Endothelial cell of umbilical vein (primary cell): ENCODE data around the gene DPP9. TPM values are rescaled to one million over a fixed set of nuclear protein-coding genes. Genes with fewer than 3 reads are reported as not detected.

Source experiments
- BruUV-seq: library from RNA; stranded (reverse); fragments of 400-500 nt; replicated peaks from 2 replicates; lab custom pipeline; 2021; lab: Mats Ljungman, UMichigan
- CTCF ChIA-PET: fragments of 300-600, 350-600 bp; sonication (Branson Sonifier 250); formaldehyde crosslinking; loops from one replicate; lab custom pipeline; 2021; ENCODE audit warnings: antibody characterized with exemption, inconsistent platforms; lab: Charles Lee
- POLR2A ChIA-PET: fragments of 300-600, 350-600 bp; sonication (Branson Sonifier 250); formaldehyde crosslinking; loops from one replicate; lab custom pipeline; 2021; ENCODE audit warnings: antibody characterized with exemption, inconsistent platforms; lab: Charles Lee
- DNase-seq: peaks from one replicate; pipeline ENCODE4 v3.0.0-alpha.2; 2011; ENCODE audit warnings: low read depth, low spot score
- FAIRE-seq: peaks from 2 replicates; lab custom pipeline; 2011; peaks lifted over from hg19 to GRCh38; lab: Jason Lieb, UNC
- H2AFZ ChIP-seq: 2 replicates; pipeline ENCODE4 v1.6.0; 2012; ENCODE audit warnings: low read depth, low read length, control low read depth, inconsistent platforms
- H3K27ac ChIP-seq: 2 replicates; pipeline ENCODE4 v1.5.1; 2011; ENCODE audit warnings: low read depth, mild to moderate bottlenecking, control low read depth, low read length, moderate library complexity; ENCODE audit not compliant: insufficient read depth
- H3K27me3 ChIP-seq, 2 experiments: 2 replicates each; pipeline versions ENCODE4 v1.6.0 to v1.6.1; 2011; ENCODE audit warnings: low read length in 2 of 2, mixed read lengths in 1 of 2; ENCODE audit not compliant: control insufficient read depth in 2 of 2, insufficient read depth in 2 of 2
- H3K36me3 ChIP-seq, 2 experiments: 2 replicates in 1 of 2; 3 replicates in 1 of 2; pipeline ENCODE4 v1.5.1; 2011; ENCODE audit warnings: low read length in 2 of 2, mild to moderate bottlenecking in 1 of 2, moderate library complexity in 1 of 2; ENCODE audit not compliant: control insufficient read depth in 2 of 2, insufficient read depth in 2 of 2; ENCODE audit errors: extremely low read depth in 1 of 2
- H3K4me1 ChIP-seq: 3 replicates; pipeline ENCODE4 v1.5.1; 2011; ENCODE audit warnings: mild to moderate bottlenecking, low read length; ENCODE audit not compliant: control insufficient read depth, insufficient read depth; ENCODE audit errors: extremely low read depth
- H3K4me2 ChIP-seq: 2 replicates; pipeline ENCODE4 v1.6.1; 2011; ENCODE audit warnings: low read length, control low read depth, mixed read lengths; ENCODE audit not compliant: insufficient read depth
- H3K4me3 ChIP-seq, 3 experiments: fragments of 200-600 bp in 1 of 3; sonication (generic), shearing (Covaris generic) in 1 of 3; replicated peaks in 1 of 3; 2 replicates each; pipeline ENCODE4 v1.5.1; 2011 to 2016; ENCODE audit warnings: control low read depth in 3 of 3, low read length in 3 of 3, mild to moderate bottlenecking in 2 of 3, inconsistent platforms in 1 of 3, low read depth in 1 of 3, moderate library complexity in 1 of 3; ENCODE audit not compliant: insufficient read depth in 1 of 3
- H3K79me2 ChIP-seq: 2 replicates; pipeline ENCODE4 v1.6.0; 2012; ENCODE audit warnings: low read length, inconsistent platforms; ENCODE audit not compliant: control insufficient read depth, insufficient read depth
- H3K9ac ChIP-seq: replicated peaks from 2 replicates; pipeline ENCODE3; 2011; ENCODE audit warnings: low read length, control low read depth; ENCODE audit not compliant: insufficient read depth; ENCODE audit errors: extremely low read depth
- H3K9me1 ChIP-seq: replicated peaks from 3 replicates; pipeline ENCODE4 v1.6.0; 2011; ENCODE audit warnings: mild to moderate bottlenecking, low read length; ENCODE audit not compliant: control insufficient read depth, insufficient read depth; ENCODE audit errors: extremely low read depth
- H3K9me3 ChIP-seq: replicated peaks from 2 replicates; pipeline ENCODE4 v1.5.1; 2012; ENCODE audit warnings: low read length, inconsistent platforms; ENCODE audit not compliant: control insufficient read depth, insufficient read depth
- H4K20me1 ChIP-seq: replicated peaks from 2 replicates; pipeline ENCODE3; 2011; ENCODE audit warnings: mild to moderate bottlenecking, low read length; ENCODE audit not compliant: control insufficient read depth, insufficient read depth; ENCODE audit errors: extremely low read depth
- EZH2 ChIP-seq: IDR thresholded peaks from 2 replicates; pipeline ENCODE4 v1.6.1; 2012; ENCODE audit warnings: borderline replicate concordance, low read depth, mild to moderate bottlenecking, moderate library complexity, low read length, inconsistent platforms; ENCODE audit not compliant: severe bottlenecking
- FOS ChIP-seq: IDR thresholded peaks from 2 replicates; pipeline ENCODE4 v1.6.1; 2011; ENCODE audit warnings: mild to moderate bottlenecking, low read length, moderate library complexity, borderline replicate concordance; ENCODE audit not compliant: insufficient read depth
- GATA2 ChIP-seq: IDR thresholded peaks from 2 replicates; pipeline ENCODE4 v1.7.0; 2011; ENCODE audit warnings: low read depth, mild to moderate bottlenecking, moderate library complexity, mixed read lengths, low read length; ENCODE audit not compliant: insufficient read length, insufficient read depth
- JUN ChIP-seq: IDR thresholded peaks from 2 replicates; pipeline ENCODE4 v1.6.1; 2011; ENCODE audit warnings: borderline replicate concordance, low read depth; ENCODE audit not compliant: insufficient read length, insufficient read depth
- POLR2A ChIP-seq: IDR thresholded peaks from 2 replicates; pipeline ENCODE4 v1.6.1; 2012; ENCODE audit warnings: low read depth, mild to moderate bottlenecking, control low read depth, low read length
- POLR2AphosphoS5 ChIP-seq: IDR thresholded peaks from 2 replicates; pipeline ENCODE4 v1.6.1; 2012; ENCODE audit warnings: low read depth, mild to moderate bottlenecking, control low read depth, low read length, moderate library complexity; ENCODE audit not compliant: insufficient read depth
- dilution Hi-C: fragments of 300-500 bp; cut with MboI; formaldehyde crosslinking; loops from one replicate; pipeline ENCODE4 v1.15.0; 2019; ENCODE audit warnings: low sequenced_read_pairs; ENCODE audit not compliant: extremely low pct_ligation_motif_present
- intact Hi-C: fragments of 100-400 bp; cut with micrococcal nuclease; formaldehyde crosslinking; loops from one replicate; pipeline ENCODE4 v1.10.0; 2022
- microRNA-seq: library from miRNA; unstranded; fragments of <30 nt; microRNA quantifications from one replicate; pipeline ENCODE4 v1.2.0, GENCODE V29; 2021; ENCODE audit warnings: borderline number of aligned reads, borderline replicate concordance
- polyA plus RNA-seq, 4 experiments: library from polyadenylated mRNA; depleted of rRNA in 3 of 4; stranded (reverse) in 3 of 4; unstranded in 1 of 4; fragments of >200 nt; gene quantifications; 2 replicates each; pipeline versions ENCODE4 v1.2.1 to v1.2.3, GENCODE V29; 2011 to 2012; ENCODE audit warnings: missing spikeins in 1 of 4
- small RNA-seq: library from RNA; depleted of rRNA; stranded (forward); fragments of <200 nt; gene quantifications from one replicate; pipeline ENCODE3, GENCODE V24; 2012; ENCODE audit warnings: low replicate concordance, low read depth; ENCODE audit not compliant: insufficient read depth, insufficient read length
- total RNA-seq: library from RNA; stranded (reverse); gene quantifications from 2 replicates; pipeline ENCODE4 v1.2.3, GENCODE V29; 2021
- TF ChIP-seq, protein P1 (sequence below): IDR thresholded peaks from 2 replicates; pipeline ENCODE4 v1.6.1; 2011; ENCODE audit not compliant: insufficient read depth, insufficient read length
- TF ChIP-seq, protein P2 (sequence below), 2 donors: IDR thresholded peaks; 1 replicate in 1 of 2; 2 replicates in 1 of 2; pipeline ENCODE4 v1.5.1; 2011; ENCODE audit warnings: low read length in 2 of 2, mild to moderate bottlenecking in 2 of 2, moderate library complexity in 2 of 2, control low read depth in 1 of 2, inconsistent platforms in 1 of 2, low read depth in 1 of 2; ENCODE audit not compliant: insufficient read depth in 1 of 2; ENCODE audit errors: extremely low read depth in 1 of 2

The DPP9 gene
- total and polyA plus RNA-seq, 2 donors (not counting 3 experiments of a cell fraction or from before 2014, with no cell fraction given) = 31.5 to 98.0 TPM

GRCh38 chr19:4633140-4633967 is 90.3 kb downstream of the DPP9 start:
- Histone ChIP-seq H2AFZ (peak overlapping the region; percentile 23), H4K20me1 (no peaks in the 10 kb centered on the region), H3K9me3 (no peaks in the 10 kb centered on the region), H3K9me1 (no peaks in the 10 kb centered on the region), H3K4me1 (peaks cover 29% of the 10 kb centered on the region), H3K4me2 (no peak overlapping the region), H3K27me3 (no peaks in the 10 kb centered on the region), H3K4me3 (no peak overlapping the region), H3K79me2 (no peaks in the 10 kb centered on the region), H3K9ac (no peak overlapping the region), H3K36me3 (no peaks in the 10 kb centered on the region), H3K27ac (peak overlapping the region; percentile 73)
- TF ChIP-seq POLR2AphosphoS5 = peak; percentile 31
- no peak for TF ChIP-seq POLR2A
- TF ChIP-seq GATA2 = no peak
- TF ChIP-seq FOS = no peak
- TF ChIP-seq EZH2 = no peak
- TF ChIP-seq, protein P1, sequence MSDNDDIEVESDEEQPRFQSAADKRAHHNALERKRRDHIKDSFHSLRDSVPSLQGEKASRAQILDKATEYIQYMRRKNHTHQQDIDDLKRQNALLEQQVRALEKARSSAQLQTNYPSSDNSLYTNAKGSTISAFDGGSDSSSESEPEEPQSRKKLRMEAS = no peak
- TF ChIP-seq, protein P2, sequence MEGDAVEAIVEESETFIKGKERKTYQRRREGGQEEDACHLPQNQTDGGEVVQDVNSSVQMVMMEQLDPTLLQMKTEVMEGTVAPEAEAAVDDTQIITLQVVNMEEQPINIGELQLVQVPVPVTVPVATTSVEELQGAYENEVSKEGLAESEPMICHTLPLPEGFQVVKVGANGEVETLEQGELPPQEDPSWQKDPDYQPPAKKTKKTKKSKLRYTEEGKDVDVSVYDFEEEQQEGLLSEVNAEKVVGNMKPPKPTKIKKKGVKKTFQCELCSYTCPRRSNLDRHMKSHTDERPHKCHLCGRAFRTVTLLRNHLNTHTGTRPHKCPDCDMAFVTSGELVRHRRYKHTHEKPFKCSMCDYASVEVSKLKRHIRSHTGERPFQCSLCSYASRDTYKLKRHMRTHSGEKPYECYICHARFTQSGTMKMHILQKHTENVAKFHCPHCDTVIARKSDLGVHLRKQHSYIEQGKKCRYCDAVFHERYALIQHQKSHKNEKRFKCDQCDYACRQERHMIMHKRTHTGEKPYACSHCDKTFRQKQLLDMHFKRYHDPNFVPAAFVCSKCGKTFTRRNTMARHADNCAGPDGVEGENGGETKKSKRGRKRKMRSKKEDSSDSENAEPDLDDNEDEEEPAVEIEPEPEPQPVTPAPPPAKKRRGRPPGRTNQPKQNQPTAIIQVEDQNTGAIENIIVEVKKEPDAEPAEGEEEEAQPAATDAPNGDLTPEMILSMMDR (IDR thresholded peaks at IDR 0.05; ENCODE audit: extremely low read depth in 1 of 2, insufficient read depth in 1 of 2, low read depth in 1 of 2, low read length in 2 of 2) = peak; percentile 88 to 95
- TF ChIP-seq JUN = no peak
- CTCF ChIA-PET = interaction anchor here (0.7 to 3.8 kb wide), 26 partner anchors 8 to 387 kb away, joined by 3 to 75 read pairs (median 6); partner anchors contain the start of genes PLIN5, SEMA6B and YJU2
- intact Hi-C loops = loop anchor here (1.0 kb wide), 1 partner anchor 74 kb away; the partner anchor contains the start of gene SEMA6B
- dilution Hi-C loops = no loop called here
- POLR2A ChIA-PET = no interaction called here
- FAIRE-seq (peak; percentile 73), DNase-seq (peak; percentile 79)
- BruUV-seq = no TSS peak

Small RNA genes within 50 kb of the gene (microRNA-seq; reads per million reads assigned to microRNA genes)
- 2.7 reads per million for gene MIR7-3

Small RNA genes within 50 kb of the gene (small RNA-seq; reads per million reads assigned to genes)
- gene MIR7-3 = not detected

Other genes starting within 250 kb of the DPP9 start
- gene PLIN4, start 205.4 kb downstream of the DPP9 start, total RNA-seq = not detected in 2 replicates
- 0.01 TPM in 1 of 2 replicates, not detected in the other for gene PLIN4, start 205.4 kb downstream of the DPP9 start, polyA plus RNA-seq
- 0.24 TPM in 1 of 2 replicates, not detected in the other for gene PLIN5, start 188.6 kb downstream of the DPP9 start, total RNA-seq
- 0.17 and 0.24 TPM in 2 replicates for gene PLIN5, start 188.6 kb downstream of the DPP9 start, polyA plus RNA-seq
- 0.31 and 0.42 TPM in 2 replicates for gene LRG1, start 183.8 kb downstream of the DPP9 start, total RNA-seq
- gene LRG1, start 183.8 kb downstream of the DPP9 start, polyA plus RNA-seq = 0.21 and 0.24 TPM in 2 replicates
- gene SEMA6B, start 164.2 kb downstream of the DPP9 start, total RNA-seq = 166 and 176 TPM in 2 replicates
- 97.8 and 108 TPM in 2 replicates for gene SEMA6B, start 164.2 kb downstream of the DPP9 start, polyA plus RNA-seq
- gene TNFAIP8L1, start 84.3 kb downstream of the DPP9 start, total RNA-seq = 53.7 and 56.1 TPM in 2 replicates
- gene TNFAIP8L1, start 84.3 kb downstream of the DPP9 start, polyA plus RNA-seq = 40.0 and 44.8 TPM in 2 replicates
- gene MYDGF, start 53.5 kb downstream of the DPP9 start, total RNA-seq = 187 and 191 TPM in 2 replicates
- gene MYDGF, start 53.5 kb downstream of the DPP9 start, polyA plus RNA-seq = 337 and 358 TPM in 2 replicates
- 11.4 TPM in 2 replicates for gene FEM1A, start 67.9 kb upstream of the DPP9 start, total RNA-seq
- 5.1 and 5.9 TPM in 2 replicates for gene FEM1A, start 67.9 kb upstream of the DPP9 start, polyA plus RNA-seq
- 17.6 and 19.0 TPM in 2 replicates for gene TICAM1, start 107.9 kb upstream of the DPP9 start, total RNA-seq
- 4.3 and 4.8 TPM in 2 replicates for gene TICAM1, start 107.9 kb upstream of the DPP9 start, polyA plus RNA-seq
- gene PLIN3, start 143.8 kb upstream of the DPP9 start, total RNA-seq = 76.8 and 77.9 TPM in 2 replicates
- 88.9 and 90.0 TPM in 2 replicates for gene PLIN3, start 143.8 kb upstream of the DPP9 start, polyA plus RNA-seq
- gene ARRDC5, start 179.1 kb upstream of the DPP9 start, total RNA-seq = not detected in 2 replicates
- gene ARRDC5, start 179.1 kb upstream of the DPP9 start, polyA plus RNA-seq = 0.04 and 0.18 TPM in 2 replicates
- gene UHRF1, start 185.7 kb upstream of the DPP9 start, total RNA-seq = 70.8 and 76.8 TPM in 2 replicates
- 9.1 and 13.3 TPM in 2 replicates for gene UHRF1, start 185.7 kb upstream of the DPP9 start, polyA plus RNA-seq
- gene KDM4B, start 245.3 kb upstream of the DPP9 start, total RNA-seq = 30.8 and 37.2 TPM in 2 replicates
- gene KDM4B, start 245.3 kb upstream of the DPP9 start, polyA plus RNA-seq = 12.4 and 14.4 TPM in 2 replicates